HepG2 (cell line): ENCODE data around the gene TECPR1. TPM values are rescaled to one million over a fixed set of nuclear protein-coding genes. Genes with fewer than 3 reads are reported as not detected.

Source experiments
- CHD4 ChIP-seq: fragments of 200-600 bp; sonication (generic); IDR thresholded peaks from 2 replicates; pipeline ENCODE4 v1.7.0; 2017; ENCODE audit warnings: mild to moderate bottlenecking, low read length, borderline replicate concordance
- FOXO4 ChIP-seq: sonication (generic); formaldehyde crosslinking; conservative IDR thresholded peaks from 2 replicates; pipeline ENCODE4 v1.8.1; 2023; ENCODE audit warnings: missing genetic modification reagents
- MED1 ChIP-seq: sonication (generic); formaldehyde crosslinking; IDR thresholded peaks from 2 replicates; pipeline ENCODE4 v1.4.0; 2020; ENCODE audit warnings: missing genetic modification reagents
- NPAS2 ChIP-seq: sonication (generic); formaldehyde crosslinking; IDR thresholded peaks from 2 replicates; pipeline ENCODE4 v1.8.0; 2022; ENCODE audit warnings: mild to moderate bottlenecking, missing genetic modification reagents, borderline replicate concordance
- RBM39 ChIP-seq: fragments of 200-400 bp; formaldehyde crosslinking; IDR thresholded peaks from one replicate; pipeline ENCODE4 v1.6.1; 2018; ENCODE audit warnings: antibody characterized with exemption, mild to moderate bottlenecking, low read depth, low read length; ENCODE audit not compliant: poor library complexity, severe bottlenecking
- ZBTB1 ChIP-seq: sonication (generic); formaldehyde crosslinking; IDR thresholded peaks from 2 replicates; pipeline ENCODE4 v1.4.0; 2020; ENCODE audit warnings: missing genetic modification reagents, borderline replicate concordance
- ZBTB34 ChIP-seq: sonication (generic); formaldehyde crosslinking; IDR thresholded peaks from 2 replicates; pipeline ENCODE4 v1.8.0; 2022; ENCODE audit warnings: mild to moderate bottlenecking, missing genetic modification reagents
- ZNF124 ChIP-seq: sonication (generic); formaldehyde crosslinking; IDR thresholded peaks from 2 replicates; pipeline ENCODE4 v1.4.0; 2020; ENCODE audit warnings: missing genetic modification reagents
- ZNF350 ChIP-seq: sonication (generic); formaldehyde crosslinking; IDR thresholded peaks from 2 replicates; pipeline ENCODE4 v1.4.0; 2020; ENCODE audit warnings: mild to moderate bottlenecking, low read depth, missing genetic modification reagents, borderline replicate concordance
- ZNF496 ChIP-seq: sonication (generic); formaldehyde crosslinking; IDR thresholded peaks from 2 replicates; pipeline ENCODE4 v1.8.1; 2023; ENCODE audit warnings: mild to moderate bottlenecking, moderate library complexity, missing genetic modification reagents; ENCODE audit not compliant: insufficient replicate concordance
- ZNF547 ChIP-seq: sonication (generic); formaldehyde crosslinking; IDR thresholded peaks from 2 replicates; pipeline ENCODE4 v1.5.1; 2020; ENCODE audit warnings: mild to moderate bottlenecking, missing genetic modification reagents
- ZNF570 ChIP-seq: sonication (generic); formaldehyde crosslinking; IDR thresholded peaks from 2 replicates; pipeline ENCODE4 v1.4.0; 2020; ENCODE audit warnings: mild to moderate bottlenecking, missing genetic modification reagents, borderline replicate concordance
- ZNF746 ChIP-seq: sonication (generic); formaldehyde crosslinking; IDR thresholded peaks from 2 replicates; pipeline ENCODE4 v1.8.0; 2022; ENCODE audit warnings: mild to moderate bottlenecking, missing genetic modification reagents
- ZZZ3 ChIP-seq: sonication (generic); formaldehyde crosslinking; IDR thresholded peaks from 2 replicates; pipeline ENCODE4 v1.4.0; 2020; ENCODE audit warnings: missing genetic modification reagents, mild to moderate bottlenecking, borderline replicate concordance
- polyA plus RNA-seq, 8 experiments: library from polyadenylated mRNA; depleted of rRNA in 3 of 8; stranded (reverse) in 7 of 8; unstranded in 1 of 8; fragments of >200 nt; fragmentation: Illumina TruSeq in 4 of 8; extraction: Trizol in 4 of 8; gene quantifications; 2 replicates each; pipeline versions ENCODE4 v1.2.1 to v1.2.3, GENCODE V29; 2011 to 2016; ENCODE audit warnings: low read depth in 4 of 8, missing spikeins in 1 of 8, mixed read lengths in 1 of 8; ENCODE audit not compliant: insufficient read depth in 1 of 8
- total RNA-seq, 5 experiments: library from RNA; depleted of rRNA; stranded (reverse); fragments of >200 nt; fragmentation: Illumina TruSeq; extraction: Trizol; gene quantifications; 2 replicates each; pipeline ENCODE4 v1.2.3, GENCODE V29; 2016; ENCODE audit warnings: low read depth in 1 of 5
- TF ChIP-seq, protein P1 (sequence below): sonication (generic); formaldehyde crosslinking; IDR thresholded peaks from 2 replicates; pipeline ENCODE4 v1.9.0; 2022; ENCODE audit warnings: missing genetic modification reagents, mild to moderate bottlenecking, borderline replicate concordance
- TF ChIP-seq, protein P2 (sequence below): sonication (generic); formaldehyde crosslinking; IDR thresholded peaks from 2 replicates; pipeline ENCODE4 v1.8.1; 2023; ENCODE audit warnings: mild to moderate bottlenecking, moderate library complexity, missing genetic modification reagents
- TF ChIP-seq, protein P3 (sequence below): IDR thresholded peaks from 2 replicates; pipeline ENCODE4 v1.6.1; 2018; ENCODE audit warnings: missing genetic modification reagents
- TF ChIP-seq, protein P4 (sequence below): sonication (generic); formaldehyde crosslinking; IDR thresholded peaks from 2 replicates; pipeline ENCODE4 v1.4.0; 2020; ENCODE audit warnings: missing genetic modification reagents, mild to moderate bottlenecking, borderline replicate concordance

TECPR1 gene
- total and polyA plus RNA-seq, 2 of the 13 experiments (the other 11 are each of a cell fraction or from before 2014, with no cell fraction given), result 2.3 to 6.3 TPM

DNA sequence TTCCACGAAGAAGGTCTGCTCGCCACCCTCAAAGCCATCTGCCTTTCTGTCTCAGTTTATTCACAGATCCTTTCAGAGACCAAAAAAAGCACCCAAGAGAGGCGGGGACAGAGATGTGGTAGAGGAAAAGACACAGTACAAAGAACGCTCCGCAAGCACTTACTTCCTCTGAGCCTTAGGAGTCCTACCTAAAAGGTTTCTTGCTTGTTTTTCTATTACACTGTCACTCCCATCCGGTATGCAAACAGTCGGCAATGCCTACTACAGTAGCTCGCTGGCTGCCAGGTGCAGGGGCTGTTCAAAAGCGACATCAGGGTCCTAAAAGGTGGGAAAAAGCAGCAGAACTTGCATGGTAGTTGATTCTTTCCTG, 816 bp downstream of the TECPR1 start (continued):
- TF ChIP-seq, protein P1, sequence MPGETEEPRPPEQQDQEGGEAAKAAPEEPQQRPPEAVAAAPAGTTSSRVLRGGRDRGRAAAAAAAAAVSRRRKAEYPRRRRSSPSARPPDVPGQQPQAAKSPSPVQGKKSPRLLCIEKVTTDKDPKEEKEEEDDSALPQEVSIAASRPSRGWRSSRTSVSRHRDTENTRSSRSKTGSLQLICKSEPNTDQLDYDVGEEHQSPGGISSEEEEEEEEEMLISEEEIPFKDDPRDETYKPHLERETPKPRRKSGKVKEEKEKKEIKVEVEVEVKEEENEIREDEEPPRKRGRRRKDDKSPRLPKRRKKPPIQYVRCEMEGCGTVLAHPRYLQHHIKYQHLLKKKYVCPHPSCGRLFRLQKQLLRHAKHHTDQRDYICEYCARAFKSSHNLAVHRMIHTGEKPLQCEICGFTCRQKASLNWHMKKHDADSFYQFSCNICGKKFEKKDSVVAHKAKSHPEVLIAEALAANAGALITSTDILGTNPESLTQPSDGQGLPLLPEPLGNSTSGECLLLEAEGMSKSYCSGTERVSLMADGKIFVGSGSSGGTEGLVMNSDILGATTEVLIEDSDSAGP, result no peak
- TF ChIP-seq ZNF496 (CRISPR knock-in tag) (no peak), ZNF547 (CRISPR knock-in tag) (0 out of 2 replicates have a peak, but pooled peaks have one; percentile 6), FOXO4 (CRISPR knock-in tag) (no peak), ZZZ3 (no peak), ZBTB34 (no peak), RBM39 (no peak), ZNF124 (CRISPR knock-in tag) (no peak), ZBTB1 (CRISPR knock-in tag) (no peak), MED1 (CRISPR knock-in tag) (0 out of 2 replicates have a peak, but pooled peaks have one; percentile 3), NPAS2 (CRISPR knock-in tag) (no peak), ZNF746 (CRISPR knock-in tag) (no peak), ZNF570 (no peak), CHD4 (no peak), ZNF350 (CRISPR knock-in tag) (no peak)
- TF ChIP-seq, protein P2, sequence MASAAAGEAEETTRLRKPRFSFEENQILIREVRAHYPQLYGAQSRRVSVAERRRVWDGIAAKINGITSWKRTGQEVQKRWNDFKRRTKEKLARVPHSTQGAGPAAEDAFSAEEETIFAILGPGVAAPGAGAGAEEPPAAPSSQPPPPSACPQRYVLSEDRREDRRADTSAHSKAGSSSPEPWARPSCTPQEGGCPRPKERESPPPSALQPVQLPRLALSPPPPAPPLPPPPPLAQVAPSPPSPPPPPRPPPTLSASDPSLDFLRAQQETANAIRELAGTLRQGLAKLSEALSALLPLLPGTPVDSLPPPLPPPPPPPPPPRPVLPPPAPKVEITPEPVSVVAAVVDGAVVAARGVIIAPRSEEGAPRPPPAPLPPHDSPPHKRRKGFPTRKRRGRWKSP (CRISPR knock-in tag), result no peak
- TF ChIP-seq, protein P3, sequence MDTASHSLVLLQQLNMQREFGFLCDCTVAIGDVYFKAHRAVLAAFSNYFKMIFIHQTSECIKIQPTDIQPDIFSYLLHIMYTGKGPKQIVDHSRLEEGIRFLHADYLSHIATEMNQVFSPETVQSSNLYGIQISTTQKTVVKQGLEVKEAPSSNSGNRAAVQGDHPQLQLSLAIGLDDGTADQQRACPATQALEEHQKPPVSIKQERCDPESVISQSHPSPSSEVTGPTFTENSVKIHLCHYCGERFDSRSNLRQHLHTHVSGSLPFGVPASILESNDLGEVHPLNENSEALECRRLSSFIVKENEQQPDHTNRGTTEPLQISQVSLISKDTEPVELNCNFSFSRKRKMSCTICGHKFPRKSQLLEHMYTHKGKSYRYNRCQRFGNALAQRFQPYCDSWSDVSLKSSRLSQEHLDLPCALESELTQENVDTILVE, result no peak
- TF ChIP-seq, protein P4, sequence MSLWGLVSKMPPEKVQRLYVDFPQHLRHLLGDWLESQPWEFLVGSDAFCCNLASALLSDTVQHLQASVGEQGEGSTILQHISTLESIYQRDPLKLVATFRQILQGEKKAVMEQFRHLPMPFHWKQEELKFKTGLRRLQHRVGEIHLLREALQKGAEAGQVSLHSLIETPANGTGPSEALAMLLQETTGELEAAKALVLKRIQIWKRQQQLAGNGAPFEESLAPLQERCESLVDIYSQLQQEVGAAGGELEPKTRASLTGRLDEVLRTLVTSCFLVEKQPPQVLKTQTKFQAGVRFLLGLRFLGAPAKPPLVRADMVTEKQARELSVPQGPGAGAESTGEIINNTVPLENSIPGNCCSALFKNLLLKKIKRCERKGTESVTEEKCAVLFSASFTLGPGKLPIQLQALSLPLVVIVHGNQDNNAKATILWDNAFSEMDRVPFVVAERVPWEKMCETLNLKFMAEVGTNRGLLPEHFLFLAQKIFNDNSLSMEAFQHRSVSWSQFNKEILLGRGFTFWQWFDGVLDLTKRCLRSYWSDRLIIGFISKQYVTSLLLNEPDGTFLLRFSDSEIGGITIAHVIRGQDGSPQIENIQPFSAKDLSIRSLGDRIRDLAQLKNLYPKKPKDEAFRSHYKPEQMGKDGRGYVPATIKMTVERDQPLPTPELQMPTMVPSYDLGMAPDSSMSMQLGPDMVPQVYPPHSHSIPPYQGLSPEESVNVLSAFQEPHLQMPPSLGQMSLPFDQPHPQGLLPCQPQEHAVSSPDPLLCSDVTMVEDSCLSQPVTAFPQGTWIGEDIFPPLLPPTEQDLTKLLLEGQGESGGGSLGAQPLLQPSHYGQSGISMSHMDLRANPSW, result 0 out of 2 replicates have a peak, but pooled peaks have one; percentile 20
